H1 (cell line): ENCODE measurements around the gene TDRD5. TPM values are rescaled to one million over a fixed set of nuclear protein-coding genes. Genes with fewer than 3 reads are reported as not detected.

Experiments used
- CTCF ChIA-PET: fragments of 300-600 bp; sonication (Branson Sonifier 250); formaldehyde crosslinking; loops from one replicate; lab custom pipeline; 2021; ENCODE audit not compliant: partially characterized antibody; lab: Charles Lee
- POLR2A ChIA-PET: fragments of 300-600 bp; sonication (Branson Sonifier 250); formaldehyde crosslinking; loops from one replicate; lab custom pipeline; 2021; ENCODE audit warnings: inconsistent platforms; ENCODE audit not compliant: partially characterized antibody; lab: Charles Lee
- DNase-seq, 2 experiments: peaks; one replicate each; pipeline versions ENCODE4 v3.0.0 to v3.0.0-alpha.2; 2010 to 2022; ENCODE audit warnings: low spot score in 2 of 2, low read depth in 1 of 2, mixed read lengths in 1 of 2
- FAIRE-seq: peaks from 2 replicates; lab custom pipeline; 2011; peaks lifted over from hg19 to GRCh38; lab: Jason Lieb, UNC
- H2AFZ ChIP-seq: 2 replicates; pipeline ENCODE4 v1.8.1; 2012; ENCODE audit warnings: low read length, inconsistent platforms
- H2AK5ac ChIP-seq: 2 replicates; pipeline ENCODE4 v1.6.1; 2013; ENCODE audit warnings: low read depth, low read length
- H2BK120ac ChIP-seq: replicated peaks from 2 replicates; pipeline ENCODE3; 2013; ENCODE audit warnings: low read depth, low read length, inconsistent platforms
- H2BK12ac ChIP-seq: 2 replicates; pipeline ENCODE4 v1.6.1; 2013; ENCODE audit warnings: low read depth, low read length
- H2BK15ac ChIP-seq: 2 replicates; pipeline ENCODE4 v1.6.1; 2013; ENCODE audit warnings: low read length
- H2BK20ac ChIP-seq: 2 replicates; pipeline ENCODE4 v1.6.1; 2013; ENCODE audit warnings: low read length
- H2BK5ac ChIP-seq: 2 replicates; pipeline ENCODE4 v1.6.1; 2013; ENCODE audit warnings: low read depth, low read length
- H3K14ac ChIP-seq: 2 replicates; pipeline ENCODE4 v1.6.1; 2013; ENCODE audit warnings: inconsistent platforms; ENCODE audit not compliant: insufficient read length
- H3K18ac ChIP-seq: 2 replicates; pipeline ENCODE4 v1.6.1; 2013; ENCODE audit warnings: low read length; ENCODE audit errors: extremely low read depth
- H3K23ac ChIP-seq: 2 replicates; pipeline ENCODE4 v1.6.1; 2013; ENCODE audit warnings: inconsistent platforms; ENCODE audit not compliant: insufficient read length
- H3K23me2 ChIP-seq: 2 replicates; pipeline ENCODE4 v1.6.1; 2013; ENCODE audit warnings: low read depth, low read length
- H3K27ac ChIP-seq: 2 replicates; pipeline ENCODE4 v1.6.1; 2011; ENCODE audit warnings: low read depth, low read length, inconsistent platforms
- H3K27me3 ChIP-seq, 4 experiments: replicated peaks in 1 of 4; 1 replicate in 1 of 4; 2 replicates in 3 of 4; pipeline versions ENCODE4 v1.6.1 to v1.8.1; 2011 to 2013; ENCODE audit warnings: low read length in 3 of 4, mild to moderate bottlenecking in 3 of 4, inconsistent platforms in 2 of 4, mixed read lengths in 2 of 4, moderate library complexity in 1 of 4; ENCODE audit not compliant: control insufficient read depth in 3 of 4, insufficient read depth in 3 of 4; ENCODE audit errors: extremely low read depth in 1 of 4
- H3K36me3 ChIP-seq, 4 experiments: 2 replicates each; pipeline versions ENCODE4 v1.6.1 to v1.8.1; 2011 to 2013; ENCODE audit warnings: mild to moderate bottlenecking in 4 of 4, low read length in 3 of 4, moderate library complexity in 2 of 4, control low read depth in 1 of 4, inconsistent platforms in 1 of 4; ENCODE audit not compliant: insufficient read depth in 4 of 4, control insufficient read depth in 2 of 4
- H3K4ac ChIP-seq: replicated peaks from 2 replicates; pipeline ENCODE3; 2013; ENCODE audit warnings: low read length, low read depth, mixed read lengths, inconsistent platforms; ENCODE audit not compliant: insufficient read length
- H3K4me1 ChIP-seq, 4 experiments: replicated peaks in 1 of 4; 1 replicate in 1 of 4; 2 replicates in 3 of 4; pipeline versions ENCODE4 v1.6.1 to v1.8.1; 2011 to 2013; ENCODE audit warnings: low read length in 3 of 4, inconsistent platforms in 2 of 4, mixed read lengths in 1 of 4; ENCODE audit not compliant: insufficient read depth in 4 of 4, control insufficient read depth in 3 of 4
- H3K4me2 ChIP-seq, 2 experiments: 2 replicates each; pipeline versions ENCODE4 v1.6.1 to v1.8.1; 2011 to 2013; ENCODE audit warnings: low read depth in 2 of 2, low read length in 2 of 2, control low read depth in 1 of 2, inconsistent platforms in 1 of 2, mild to moderate bottlenecking in 1 of 2; ENCODE audit not compliant: insufficient read depth in 1 of 2
- H3K4me3 ChIP-seq, 4 experiments: fragments of 200-600, 300-600 bp in 1 of 4; sonication (generic), shearing (Covaris generic), sonication (Bioruptor Twin) in 1 of 4; 2 replicates each; pipeline versions ENCODE4 v1.5.1 to v1.8.1; 2011 to 2016; ENCODE audit warnings: low read length in 4 of 4, low read depth in 3 of 4, control low read depth in 2 of 4, inconsistent platforms in 2 of 4, mild to moderate bottlenecking in 2 of 4, mixed read lengths in 1 of 4, moderate library complexity in 1 of 4; ENCODE audit not compliant: insufficient read depth in 2 of 4; ENCODE audit errors: extremely low read depth in 1 of 4
- H3K56ac ChIP-seq: replicated peaks from 2 replicates; pipeline ENCODE3; 2013; ENCODE audit warnings: low read depth, mild to moderate bottlenecking, mixed read lengths, low read length, inconsistent platforms; ENCODE audit not compliant: insufficient read length
- H3K79me1 ChIP-seq: 2 replicates; pipeline ENCODE4 v1.6.1; 2013; ENCODE audit warnings: low read depth, low read length, control low read depth
- H3K79me2 ChIP-seq, 2 experiments: 2 replicates each; pipeline versions ENCODE4 v1.6.1 to v1.8.1; 2012 to 2013; ENCODE audit warnings: low read length in 2 of 2, mild to moderate bottlenecking in 2 of 2, inconsistent platforms in 1 of 2; ENCODE audit not compliant: insufficient read depth in 2 of 2, control insufficient read depth in 1 of 2
- H3K9ac ChIP-seq, 4 experiments: replicated peaks in 1 of 4; 1 replicate in 1 of 4; 2 replicates in 3 of 4; pipeline versions ENCODE4 v1.6.1 to v1.8.1; 2011 to 2013; ENCODE audit warnings: low read depth in 3 of 4, low read length in 3 of 4, control low read depth in 2 of 4, mild to moderate bottlenecking in 2 of 4, moderate library complexity in 2 of 4, inconsistent platforms in 1 of 4; ENCODE audit errors: extremely low read depth in 1 of 4
- H3K9me3 ChIP-seq, 2 experiments: 2 replicates each; pipeline versions ENCODE4 v1.6.1 to v1.8.1; 2012 to 2013; ENCODE audit warnings: mild to moderate bottlenecking in 2 of 2, moderate library complexity in 2 of 2, control low read depth in 1 of 2, inconsistent platforms in 1 of 2, low read depth in 1 of 2, low read length in 1 of 2, mixed read lengths in 1 of 2; ENCODE audit not compliant: insufficient read depth in 2 of 2
- H4K20me1 ChIP-seq, 2 experiments: replicated peaks in 1 of 2; 2 replicates each; pipeline versions ENCODE3 to v1.8.1; 2011 to 2013; ENCODE audit warnings: inconsistent platforms in 2 of 2, low read length in 2 of 2, mild to moderate bottlenecking in 1 of 2; ENCODE audit not compliant: insufficient read depth in 2 of 2, control insufficient read depth in 1 of 2
- H4K5ac ChIP-seq: 2 replicates; pipeline ENCODE4 v1.6.1; 2013; ENCODE audit warnings: low read length, low read depth, mixed read lengths, inconsistent platforms; ENCODE audit not compliant: insufficient read length
- H4K8ac ChIP-seq: 2 replicates; pipeline ENCODE4 v1.8.0; 2013; ENCODE audit warnings: mild to moderate bottlenecking, moderate library complexity, low read length, inconsistent platforms; ENCODE audit not compliant: insufficient read depth; ENCODE audit errors: extremely low read depth
- H4K91ac ChIP-seq: replicated peaks from 2 replicates; pipeline ENCODE3; 2013; ENCODE audit warnings: low read length, mixed read lengths, inconsistent platforms; ENCODE audit not compliant: insufficient read length
- CHD1 ChIP-seq: IDR thresholded peaks from 2 replicates; pipeline ENCODE4 v1.6.1; 2012; ENCODE audit warnings: low read depth, low read length, improper control_type of control experiment
- FOSL1 ChIP-seq: IDR thresholded peaks from 2 replicates; pipeline ENCODE4 v1.6.1; 2011; ENCODE audit warnings: mild to moderate bottlenecking, low read depth, low read length, moderate library complexity; ENCODE audit not compliant: insufficient read depth
- RAD21 ChIP-seq, 2 experiments: IDR thresholded peaks in 1 of 2; conservative IDR thresholded peaks in 1 of 2; 2 replicates each; pipeline ENCODE4 v1.6.1; 2011; ENCODE audit warnings: low read depth in 2 of 2, low read length in 2 of 2, improper control_type of control experiment in 1 of 2, inconsistent platforms in 1 of 2, mild to moderate bottlenecking in 1 of 2, moderate library complexity in 1 of 2
- SUZ12 ChIP-seq: fragments of 200-600 bp; sonication (generic); IDR thresholded peaks from 2 replicates; pipeline ENCODE4 v1.6.1; 2012; ENCODE audit warnings: mild to moderate bottlenecking, inconsistent platforms, low read length, moderate library complexity, mixed read lengths
- WGBS, 2 experiments: shearing (Covaris generic) in 1 of 2; methylation state at CpG; one replicate each; pipeline versions ENCODE4 v1.1.6 to v1.1.7; 2013 to 2015; ENCODE audit warnings: low lambda C conversion rate in 2 of 2, mixed read lengths in 2 of 2, inconsistent platforms in 1 of 2, low coverage in 1 of 2, missing lambda C conversion rate in 1 of 2; ENCODE audit not compliant: insufficient replicate concordance in 2 of 2, insufficient coverage in 1 of 2, insufficient read length in 1 of 2; ENCODE audit errors: extremely low coverage in 1 of 2, missing lambda C conversion rate in 1 of 2; 5-methylcytosine and 5-hydroxymethylcytosine counted together
- polyA plus RNA-seq, 7 experiments: library from polyadenylated mRNA; depleted of rRNA in 3 of 7; stranded (reverse) in 5 of 7; unstranded in 2 of 7; fragments of >200 nt in 5 of 7; fragments of 200-250 nt in 2 of 7; gene quantifications; 1 replicate in 5 of 7; 2 replicates in 1 of 7; 4 replicates in 1 of 7; pipeline versions ENCODE4 v1.2.1 to v1.2.3, GENCODE V29; 2011 to 2013; ENCODE audit warnings: missing spikeins in 2 of 7, mixed read lengths in 2 of 7
- total RNA-seq: library from RNA; stranded (reverse); fragmentation: NEBNext Ultra II Directional; extraction: Animal tissue kit (Norgen Biotek cat#: 25700); gene quantifications from 2 replicates; pipeline ENCODE4 v1.2.1, GENCODE V29; 2021
- TF ChIP-seq, protein P1 (sequence below): IDR thresholded peaks from 2 replicates; pipeline ENCODE4 v1.6.1; 2011; ENCODE audit warnings: low read depth, mild to moderate bottlenecking, low read length; ENCODE audit not compliant: insufficient read depth
- TF ChIP-seq, protein P2 (sequence below): IDR thresholded peaks from 2 replicates; pipeline ENCODE4 v1.6.1; 2012; ENCODE audit warnings: inconsistent platforms
- TF ChIP-seq, protein P3 (sequence below), 3 experiments: IDR thresholded peaks; 1 replicate in 2 of 3; 2 replicates in 1 of 3; pipeline versions ENCODE4 v1.5.1 to v1.6.1; 2011; ENCODE audit warnings: low read length in 3 of 3, mild to moderate bottlenecking in 3 of 3, inconsistent platforms in 2 of 3, low read depth in 1 of 3, moderate library complexity in 1 of 3; ENCODE audit not compliant: insufficient read depth in 1 of 3; ENCODE audit errors: control extremely low read depth in 1 of 3

The TDRD5 gene
- total and polyA plus RNA-seq, 2 of the 8 experiments (the other 6 are each of a cell fraction or from before 2014, with no cell fraction given) = 0.53 to 1.4 TPM

DNA sequence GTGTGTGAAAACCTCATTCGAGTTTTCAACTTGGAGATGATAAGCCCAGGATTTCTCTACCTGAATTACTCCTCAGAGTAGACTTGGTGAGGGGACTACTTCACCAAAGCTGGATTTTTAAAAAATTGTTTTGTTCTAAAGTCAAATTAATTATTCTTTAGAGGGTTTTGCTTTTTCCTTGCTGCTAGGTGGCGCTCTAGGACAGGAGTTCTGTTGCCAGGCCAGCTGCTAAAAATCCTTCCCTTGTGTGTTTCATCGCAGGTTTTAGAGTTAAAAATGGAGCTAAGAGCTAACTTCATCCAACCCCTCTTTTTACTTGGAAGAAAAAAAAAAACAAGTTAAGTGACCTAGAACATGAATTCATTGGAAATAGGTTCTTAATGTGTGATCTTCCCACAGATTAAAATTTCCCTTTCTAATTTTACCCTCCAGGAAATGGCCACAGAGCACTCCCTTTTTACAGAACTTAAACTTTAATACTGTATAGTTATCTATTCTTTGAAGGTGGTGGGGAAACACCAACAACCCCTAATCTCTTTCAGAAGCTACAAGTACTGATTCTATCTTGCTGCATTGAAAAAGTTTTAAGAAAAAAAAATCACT lies 114.8 kb downstream of the TDRD5 start:
- Histone ChIP-seq H4K8ac (no peak overlapping the region), H3K27me3 (no peaks in the 10 kb centered on the region), H2BK15ac (no peak overlapping the region), H3K9ac (peak overlapping the region in 1 of 4 experiments; percentile 33; a peak in 2 of 7 replicates), H2AK5ac (no peak overlapping the region), H3K36me3 (no peaks in the 10 kb centered on the region), H3K27ac (no peak overlapping the region), H3K14ac (no peak overlapping the region), H3K56ac (no peak overlapping the region), H2BK20ac (no peak overlapping the region), H4K5ac (no peak overlapping the region), H3K18ac (no peak overlapping the region), H2BK12ac (no peak overlapping the region), H3K79me1 (no peaks in the 10 kb centered on the region), H4K20me1 (no peaks in the 10 kb centered on the region), H3K9me3 (no peaks in the 10 kb centered on the region), H3K4ac (no peak overlapping the region), H3K4me3 (no peak overlapping the region), H2BK120ac (no peak overlapping the region), H2AFZ (peak overlapping the region; percentile 75; the same call in 1 of the 2 replicates), H4K91ac (no peak overlapping the region), H3K79me2 (no peaks in the 10 kb centered on the region), H3K4me1 (no peaks in the 10 kb centered on the region), H2BK5ac (no peak overlapping the region), H3K4me2 (no peak overlapping the region), H3K23me2 (no peaks in the 10 kb centered on the region), H3K23ac (no peak overlapping the region)
- DNase-seq = peak in 1 of 2 experiments; percentile 63
- FAIRE-seq = peak; percentile 89
- TF ChIP-seq, protein P1, sequence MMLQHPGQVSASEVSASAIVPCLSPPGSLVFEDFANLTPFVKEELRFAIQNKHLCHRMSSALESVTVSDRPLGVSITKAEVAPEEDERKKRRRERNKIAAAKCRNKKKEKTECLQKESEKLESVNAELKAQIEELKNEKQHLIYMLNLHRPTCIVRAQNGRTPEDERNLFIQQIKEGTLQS = no peak
- TF ChIP-seq, protein P2, sequence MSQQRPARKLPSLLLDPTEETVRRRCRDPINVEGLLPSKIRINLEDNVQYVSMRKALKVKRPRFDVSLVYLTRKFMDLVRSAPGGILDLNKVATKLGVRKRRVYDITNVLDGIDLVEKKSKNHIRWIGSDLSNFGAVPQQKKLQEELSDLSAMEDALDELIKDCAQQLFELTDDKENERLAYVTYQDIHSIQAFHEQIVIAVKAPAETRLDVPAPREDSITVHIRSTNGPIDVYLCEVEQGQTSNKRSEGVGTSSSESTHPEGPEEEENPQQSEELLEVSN = no peak
- peak; percentile 95 to 96 for TF ChIP-seq RAD21 (IDR thresholded peaks at IDR 0.05 in 1 of 2, conservative IDR thresholded peaks at IDR 0.05 in 1 of 2; ENCODE audit: low read depth in 2 of 2, low read length in 2 of 2)
- TF ChIP-seq SUZ12 = no peak
- no peak for TF ChIP-seq CHD1
- no peak for TF ChIP-seq FOSL1
- TF ChIP-seq, protein P3, sequence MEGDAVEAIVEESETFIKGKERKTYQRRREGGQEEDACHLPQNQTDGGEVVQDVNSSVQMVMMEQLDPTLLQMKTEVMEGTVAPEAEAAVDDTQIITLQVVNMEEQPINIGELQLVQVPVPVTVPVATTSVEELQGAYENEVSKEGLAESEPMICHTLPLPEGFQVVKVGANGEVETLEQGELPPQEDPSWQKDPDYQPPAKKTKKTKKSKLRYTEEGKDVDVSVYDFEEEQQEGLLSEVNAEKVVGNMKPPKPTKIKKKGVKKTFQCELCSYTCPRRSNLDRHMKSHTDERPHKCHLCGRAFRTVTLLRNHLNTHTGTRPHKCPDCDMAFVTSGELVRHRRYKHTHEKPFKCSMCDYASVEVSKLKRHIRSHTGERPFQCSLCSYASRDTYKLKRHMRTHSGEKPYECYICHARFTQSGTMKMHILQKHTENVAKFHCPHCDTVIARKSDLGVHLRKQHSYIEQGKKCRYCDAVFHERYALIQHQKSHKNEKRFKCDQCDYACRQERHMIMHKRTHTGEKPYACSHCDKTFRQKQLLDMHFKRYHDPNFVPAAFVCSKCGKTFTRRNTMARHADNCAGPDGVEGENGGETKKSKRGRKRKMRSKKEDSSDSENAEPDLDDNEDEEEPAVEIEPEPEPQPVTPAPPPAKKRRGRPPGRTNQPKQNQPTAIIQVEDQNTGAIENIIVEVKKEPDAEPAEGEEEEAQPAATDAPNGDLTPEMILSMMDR (IDR thresholded peaks at IDR 0.05; ENCODE audit: control extremely low read depth in 1 of 3, insufficient read depth in 1 of 3, low read depth in 1 of 3, low read length in 3 of 3) = peak in 2 of 3 experiments; percentile 68 to 85; a peak in 3 of 4 replicates
- ChIA-PET CTCF (interaction anchor here (0.5 to 16.1 kb wide), 43 partner anchors 11 to 1669 kb away, joined by 3 to 595 read pairs (median 4); no protein-coding TSS in a partner anchor), POLR2A (no interaction called here)
- 17% methylated on average over 3 of the region's 3 CpGs; no CpG with 5 or more reads in 1 of the 2 experiments for WGBS, 2 experiments
